BJ (cell line): ENCODE results near the gene SLC7A6OS. TPM values are rescaled to one million over a fixed set of nuclear protein-coding genes. Genes with fewer than 3 reads are reported as not detected.

Experiments used
- CTCF ChIA-PET: fragments of 350-600 bp; formaldehyde crosslinking; extraction: SDS; loops from one replicate; lab custom pipeline; 2021; ENCODE audit warnings: antibody characterized with exemption, inconsistent platforms; lab: Yijun Ruan, JAX
- POLR2A ChIA-PET: fragments of 300-600 bp; sonication (Branson Sonifier 250); formaldehyde crosslinking; extraction: SDS; loops from one replicate; lab custom pipeline; 2021; ENCODE audit warnings: antibody characterized with exemption; lab: Charles Lee
- DNase-seq: peaks from one replicate; pipeline ENCODE4 v3.0.0-alpha.2; 2011; ENCODE audit warnings: low read depth
- H3K27me3 ChIP-seq: 2 replicates; pipeline ENCODE4 v1.6.0; 2011; ENCODE audit warnings: low read length; ENCODE audit not compliant: control insufficient read depth, insufficient read depth
- H3K36me3 ChIP-seq: 2 replicates; pipeline ENCODE4 v1.5.1; 2011; ENCODE audit warnings: low read length; ENCODE audit not compliant: control insufficient read depth, insufficient read depth
- H3K4me3 ChIP-seq: 2 replicates; pipeline ENCODE4 v1.5.1; 2011; ENCODE audit warnings: low read depth, mild to moderate bottlenecking, control low read depth, low read length
- polyA plus RNA-seq: library from polyadenylated mRNA; depleted of rRNA; stranded (reverse); fragments of >200 nt; gene quantifications from 2 replicates; pipeline ENCODE4 v1.2.3, GENCODE V29; 2011
- TF ChIP-seq, protein P1 (sequence below): IDR thresholded peaks from 2 replicates; pipeline ENCODE4 v1.5.1; 2011; ENCODE audit warnings: low read depth, mild to moderate bottlenecking, control low read depth, inconsistent platforms, low read length, moderate library complexity; ENCODE audit not compliant: insufficient read depth

SLC7A6OS gene
- polyA plus RNA-seq, 1 experiment: 5.3 TPM

DNA sequence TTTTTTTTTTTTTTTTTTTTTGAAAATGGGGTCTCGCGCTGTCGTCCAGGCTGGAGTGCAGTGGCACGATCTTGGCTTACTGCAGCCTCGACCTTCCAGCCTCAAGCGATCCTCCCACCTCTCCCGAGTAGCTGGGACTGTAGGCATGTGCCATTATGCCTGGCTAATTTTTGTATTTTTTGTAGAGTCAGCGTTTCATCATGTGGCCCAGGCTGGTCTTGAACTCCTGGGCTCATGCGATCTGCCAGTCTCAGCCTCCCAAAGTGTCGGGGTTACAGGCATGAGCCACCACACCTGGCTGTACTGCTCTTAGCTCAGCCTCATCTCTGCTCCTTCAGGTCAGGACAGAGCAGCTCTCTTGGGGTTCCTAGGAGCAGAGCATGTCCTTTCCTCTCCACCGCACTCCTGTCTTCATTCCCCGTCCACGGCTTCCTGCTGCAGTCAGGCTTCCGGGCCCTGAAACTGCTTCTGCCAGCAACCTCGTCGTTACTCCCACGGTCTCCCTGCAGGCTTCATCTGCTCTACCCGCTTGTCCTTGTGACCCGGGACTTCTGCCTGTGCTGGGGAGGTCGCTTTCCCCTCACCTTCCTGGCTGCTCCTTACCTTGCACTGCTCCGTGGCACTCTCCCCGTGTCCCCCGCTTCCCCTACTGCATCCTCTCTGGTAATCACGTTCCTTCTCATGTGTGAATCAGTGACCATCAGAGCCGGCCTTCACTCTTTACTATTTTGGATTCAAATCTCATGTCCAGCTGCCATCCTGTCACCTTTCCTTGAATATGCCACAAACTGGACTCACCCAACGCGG lies 38.1 kb upstream of the SLC7A6OS start:
- DNase-seq: no peak
- Histone ChIP-seq H3K36me3 (peaks cover 36% of the 10 kb centered on the region), H3K4me3 (no peak overlapping the region), H3K27me3 (no peaks in the 10 kb centered on the region)
- TF ChIP-seq, protein P1, sequence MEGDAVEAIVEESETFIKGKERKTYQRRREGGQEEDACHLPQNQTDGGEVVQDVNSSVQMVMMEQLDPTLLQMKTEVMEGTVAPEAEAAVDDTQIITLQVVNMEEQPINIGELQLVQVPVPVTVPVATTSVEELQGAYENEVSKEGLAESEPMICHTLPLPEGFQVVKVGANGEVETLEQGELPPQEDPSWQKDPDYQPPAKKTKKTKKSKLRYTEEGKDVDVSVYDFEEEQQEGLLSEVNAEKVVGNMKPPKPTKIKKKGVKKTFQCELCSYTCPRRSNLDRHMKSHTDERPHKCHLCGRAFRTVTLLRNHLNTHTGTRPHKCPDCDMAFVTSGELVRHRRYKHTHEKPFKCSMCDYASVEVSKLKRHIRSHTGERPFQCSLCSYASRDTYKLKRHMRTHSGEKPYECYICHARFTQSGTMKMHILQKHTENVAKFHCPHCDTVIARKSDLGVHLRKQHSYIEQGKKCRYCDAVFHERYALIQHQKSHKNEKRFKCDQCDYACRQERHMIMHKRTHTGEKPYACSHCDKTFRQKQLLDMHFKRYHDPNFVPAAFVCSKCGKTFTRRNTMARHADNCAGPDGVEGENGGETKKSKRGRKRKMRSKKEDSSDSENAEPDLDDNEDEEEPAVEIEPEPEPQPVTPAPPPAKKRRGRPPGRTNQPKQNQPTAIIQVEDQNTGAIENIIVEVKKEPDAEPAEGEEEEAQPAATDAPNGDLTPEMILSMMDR: no peak
- ChIA-PET CTCF (interaction anchor here (1.9 kb wide), 1 partner anchor 14 kb away, joined by 4 read pairs; no protein-coding TSS in a partner anchor), POLR2A (no interaction called here)

DNA sequence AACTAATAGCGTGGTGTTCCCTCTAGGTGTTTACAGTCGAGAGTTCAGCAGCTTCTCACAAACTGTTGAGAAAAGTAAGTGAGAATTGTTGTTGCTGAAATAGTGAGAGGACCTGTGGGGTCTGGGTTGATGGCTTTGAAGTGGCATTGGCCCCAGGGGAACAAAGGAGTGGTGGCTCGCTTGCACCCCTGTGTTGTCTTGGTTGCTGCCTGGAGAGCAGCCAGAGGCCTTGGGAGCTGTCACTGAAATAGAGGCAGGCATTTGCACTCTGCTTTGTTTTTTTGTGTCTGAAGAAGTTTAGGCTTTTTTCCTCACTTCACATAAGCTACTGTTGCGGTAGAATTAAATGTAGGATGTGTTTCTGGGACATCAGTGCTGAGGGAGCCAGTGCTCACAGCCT lies 36.9 kb upstream of the SLC7A6OS start:
- TF ChIP-seq, protein P1: no peak
- Histone ChIP-seq H3K4me3 (no peak overlapping the region), H3K27me3 (no peaks in the 10 kb centered on the region), H3K36me3 (peaks cover 33% of the 10 kb centered on the region)
- ChIA-PET POLR2A (interaction anchor here (0.6 kb wide), 1 partner anchor 713 kb away, joined by 20 read pairs; no protein-coding TSS in a partner anchor), CTCF (interaction anchor here (1.0 to 1.9 kb wide), 2 partner anchors 12 to 138 kb away, joined by 3 to 4 read pairs; no protein-coding TSS in a partner anchor)
- no peak for DNase-seq

GRCh38 chr16:68346892-68347480 lies 36.2 kb upstream of the SLC7A6OS start:
- no peak for DNase-seq
- Histone ChIP-seq H3K36me3 (peaks cover 31% of the 10 kb centered on the region), H3K4me3 (no peak overlapping the region), H3K27me3 (no peaks in the 10 kb centered on the region)
- ChIA-PET CTCF (interaction anchor here (1.0 to 1.9 kb wide), 2 partner anchors 12 to 139 kb away, joined by 3 to 4 read pairs; no protein-coding TSS in a partner anchor), POLR2A (interaction anchor here (0.6 kb wide), 1 partner anchor 712 kb away, joined by 20 read pairs; no protein-coding TSS in a partner anchor)
- TF ChIP-seq, protein P1: no peak

DNA sequence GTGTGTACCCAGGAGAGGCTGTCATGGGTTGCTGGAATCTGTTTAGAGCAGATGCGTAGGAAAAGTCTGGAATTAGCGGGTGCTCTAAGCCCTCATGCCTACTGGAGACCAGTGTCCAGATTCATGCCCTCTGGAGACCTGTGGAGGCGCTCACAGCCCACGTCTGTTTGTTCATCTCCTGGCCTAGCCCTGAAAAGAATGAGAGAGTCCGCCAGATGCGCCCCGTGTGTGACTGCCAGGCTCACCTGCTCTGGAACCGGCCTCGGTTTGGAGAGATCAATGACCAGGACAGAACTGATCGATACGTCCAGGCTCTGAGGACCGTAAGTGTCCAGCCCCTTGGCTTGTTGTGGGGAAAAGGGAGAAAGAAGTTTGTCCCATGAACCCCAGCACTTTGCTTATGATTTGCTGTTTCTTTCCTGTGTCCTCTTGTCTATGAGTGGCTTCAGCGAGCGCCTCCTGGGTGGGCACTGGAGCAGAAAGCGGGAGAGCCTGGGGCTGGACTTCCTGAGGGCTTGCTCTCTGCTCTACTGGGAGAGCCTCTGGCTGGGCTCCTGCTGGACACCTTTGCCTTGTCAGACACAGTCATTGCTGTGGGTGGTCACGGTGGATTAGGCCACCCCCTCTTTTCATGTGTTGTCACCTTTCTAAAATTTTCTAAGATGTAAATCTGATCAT lies 35.4 kb upstream of the SLC7A6OS start:
- DNase-seq: no peak
- Histone ChIP-seq H3K27me3 (no peaks in the 10 kb centered on the region), H3K36me3 (peaks cover 27% of the 10 kb centered on the region), H3K4me3 (no peak overlapping the region)
- TF ChIP-seq, protein P1: no peak
- CTCF ChIA-PET: interaction anchor here (0.9 to 1.4 kb wide), 2 partner anchors 13 to 50 kb away, joined by 3 to 4 read pairs; no protein-coding TSS in a partner anchor
- POLR2A ChIA-PET: no interaction called here
